ENCODE data around the gene APELA.
"Not testable (repeated sequence)": the region's sequence is repeated elsewhere in the genome, so short reads cannot be mapped to it uniquely, and the experiment has no call there.

APELA gene, protein sequence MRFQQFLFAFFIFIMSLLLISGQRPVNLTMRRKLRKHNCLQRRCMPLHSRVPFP

DNA sequence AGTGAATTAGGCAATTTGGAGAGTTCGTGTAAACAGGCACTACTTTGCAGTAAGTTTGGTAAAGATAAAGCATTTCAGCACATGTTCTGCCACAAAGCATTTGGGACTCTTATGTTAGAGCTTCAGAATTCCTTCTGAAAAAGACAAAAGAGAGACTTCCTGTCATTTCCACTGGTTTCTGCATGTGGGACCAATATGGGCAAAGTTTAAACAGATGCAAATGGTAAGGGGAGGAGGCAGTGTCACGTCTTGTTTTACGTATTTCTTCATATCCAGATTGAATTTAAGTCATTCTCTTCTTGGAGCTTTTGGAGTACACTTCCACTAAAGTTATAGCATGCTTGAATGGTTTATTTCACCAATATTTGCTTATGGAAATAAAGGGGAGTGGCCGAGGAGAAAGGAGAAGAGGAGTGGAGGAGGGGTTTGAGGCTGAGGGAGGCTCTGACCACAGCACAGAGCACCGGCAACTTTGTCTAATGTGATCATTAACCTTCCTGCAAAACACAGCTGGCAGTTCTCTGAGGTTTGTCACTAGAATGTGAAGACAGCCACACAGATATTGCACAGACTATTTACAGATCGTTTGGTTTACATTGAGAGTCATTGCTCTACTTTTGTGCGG lies at the start of gene APELA:
Gene APELA (plus strand): TSS at position 479 of the 625 bp plus-strand sequence. CDS start 154 bp downstream, outside the sequence.
- no peak for DNase-seq

DNA sequence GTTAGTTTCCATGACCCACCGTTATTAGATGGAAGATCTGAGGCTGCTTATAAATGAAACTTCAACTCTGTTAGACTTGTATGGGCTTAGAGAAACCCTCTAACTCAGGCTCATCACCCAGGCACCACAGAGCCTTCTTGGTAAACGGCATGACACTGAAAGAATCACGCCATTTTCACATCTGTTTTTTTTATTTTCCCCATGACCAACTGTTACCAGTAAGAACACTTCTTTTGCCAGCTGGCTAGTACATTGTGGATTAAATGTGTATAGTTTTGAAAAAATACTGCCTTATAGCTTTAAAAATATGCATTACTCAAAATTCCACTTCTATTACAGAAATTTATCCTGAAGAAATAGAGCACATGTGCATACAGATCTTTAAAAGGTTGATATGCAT lies 48.0 kb upstream of the APELA start:
- DNase-seq: no peak

DNA sequence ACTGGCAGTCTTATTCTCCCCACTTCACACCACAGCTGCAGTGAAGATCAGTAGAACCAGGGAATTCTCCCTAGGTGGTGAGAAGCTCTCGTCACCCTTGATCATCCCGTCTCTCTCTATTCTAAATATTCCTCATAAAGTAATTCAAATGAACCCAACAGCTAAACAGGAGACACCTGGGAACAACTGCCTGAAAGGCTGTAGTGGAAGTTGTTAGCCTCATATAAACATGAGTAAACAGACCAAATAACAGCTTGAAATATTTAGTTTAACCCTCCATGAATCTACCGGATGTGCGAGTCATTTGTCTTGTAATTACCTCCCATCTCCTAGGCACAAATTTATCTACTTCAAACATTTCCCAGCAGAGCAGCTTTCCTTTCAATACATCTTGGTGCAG lies 30.4 kb upstream of the APELA start:
- no peak for DNase-seq

DNA sequence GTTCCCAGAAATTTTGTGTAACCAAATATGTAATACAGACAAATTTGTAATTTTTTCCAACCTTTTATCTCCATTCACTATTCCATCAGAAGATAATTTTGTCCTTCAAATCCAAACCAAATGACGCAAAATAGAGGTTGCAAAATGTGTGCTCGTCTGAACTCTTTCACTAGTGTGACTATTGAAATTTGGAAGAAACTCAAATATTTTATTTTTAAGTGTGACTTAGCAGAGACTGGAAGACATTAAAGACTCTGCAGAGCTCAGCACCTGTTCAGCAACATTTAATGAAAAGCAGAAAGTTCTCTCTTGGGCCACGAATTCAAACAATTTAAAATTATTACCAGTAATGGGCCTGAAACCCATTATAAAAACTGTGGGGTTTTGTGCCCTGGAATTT lies 30.0 kb upstream of the APELA start:
- DNase-seq: no peak

DNA sequence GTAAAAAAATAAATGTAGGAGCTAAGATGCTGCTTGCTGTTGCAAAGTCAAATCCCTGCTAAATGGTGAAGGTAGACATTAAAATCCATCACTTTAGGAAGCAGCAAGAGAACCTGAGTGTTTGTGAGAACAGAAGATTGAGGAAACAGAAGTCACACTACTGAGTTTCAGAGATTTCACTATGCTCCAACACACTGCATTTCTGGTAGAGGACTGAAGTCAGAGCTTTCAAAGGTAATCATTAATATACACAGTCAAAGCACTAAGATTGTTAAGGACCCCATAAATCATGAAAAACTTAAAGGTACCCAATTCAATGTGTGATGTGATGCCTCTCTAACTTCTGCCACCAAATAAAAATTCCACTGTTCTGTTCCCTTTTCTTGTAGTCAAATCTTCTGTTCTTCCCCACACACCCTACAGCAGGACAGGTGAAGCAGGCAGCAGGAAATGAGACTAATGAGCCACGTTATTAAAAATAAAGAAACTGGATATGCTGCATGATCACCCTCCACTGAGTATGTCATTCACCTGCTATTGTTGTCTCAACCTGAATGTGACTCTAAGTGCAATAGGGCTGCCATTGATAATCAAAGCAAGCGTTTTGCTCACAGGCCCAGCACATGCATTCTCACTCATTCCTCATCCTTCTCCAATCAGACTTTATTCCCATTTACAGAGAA lies 28.9 kb upstream of the APELA start:
- DNase-seq: no peak

DNA sequence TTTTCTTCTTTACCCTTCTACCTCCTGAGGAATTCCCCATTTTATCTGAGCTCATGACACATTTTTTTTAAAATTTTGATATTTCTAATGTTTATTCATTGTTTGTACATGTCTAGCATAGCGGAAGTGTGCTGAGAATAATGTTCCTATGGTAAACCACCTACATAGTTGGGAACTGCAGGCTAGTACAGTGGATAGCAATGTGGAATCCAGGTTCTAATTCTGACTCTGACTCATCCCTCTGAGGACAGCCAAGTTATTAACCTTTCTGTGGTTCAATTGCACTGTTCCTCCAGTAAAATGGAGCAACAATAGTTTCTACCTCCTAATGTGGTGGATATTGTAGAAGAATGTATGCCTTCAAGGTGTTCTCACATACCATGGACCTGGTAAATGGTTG lies 20.6 kb upstream of the APELA start:
- DNase-seq: no peak

DNA sequence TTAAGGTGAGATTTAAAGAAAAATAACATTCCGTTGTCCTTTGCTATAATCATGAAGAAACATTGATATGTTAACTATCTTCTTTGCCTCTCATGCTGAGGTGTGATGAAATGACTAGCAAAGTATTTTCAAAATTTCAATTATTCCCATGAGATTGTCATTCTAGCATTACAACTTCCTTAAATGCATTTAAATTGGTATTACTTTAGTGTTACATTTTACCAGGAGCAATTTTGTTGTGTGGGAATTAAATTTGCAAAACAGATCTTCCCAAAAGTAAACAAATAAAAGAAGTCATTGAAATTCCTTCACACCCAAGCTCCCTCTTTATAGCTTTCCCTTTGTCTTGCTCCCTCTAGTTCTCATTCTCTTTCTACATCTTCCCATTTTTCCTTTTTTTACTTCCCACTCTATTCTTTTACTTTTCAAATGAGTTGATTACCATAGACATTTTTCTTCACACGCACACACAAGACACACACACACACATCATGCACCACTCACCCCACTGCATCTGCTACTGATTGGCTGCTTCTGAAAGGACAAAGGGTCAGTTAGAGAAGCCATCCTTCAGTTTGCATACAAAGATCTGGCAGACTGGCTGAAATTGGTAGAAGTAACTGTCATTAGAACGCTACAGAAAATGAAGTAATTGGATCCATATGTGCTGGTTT lies 10.0 kb upstream of the APELA start:
- DNase-seq: no peak

DNA sequence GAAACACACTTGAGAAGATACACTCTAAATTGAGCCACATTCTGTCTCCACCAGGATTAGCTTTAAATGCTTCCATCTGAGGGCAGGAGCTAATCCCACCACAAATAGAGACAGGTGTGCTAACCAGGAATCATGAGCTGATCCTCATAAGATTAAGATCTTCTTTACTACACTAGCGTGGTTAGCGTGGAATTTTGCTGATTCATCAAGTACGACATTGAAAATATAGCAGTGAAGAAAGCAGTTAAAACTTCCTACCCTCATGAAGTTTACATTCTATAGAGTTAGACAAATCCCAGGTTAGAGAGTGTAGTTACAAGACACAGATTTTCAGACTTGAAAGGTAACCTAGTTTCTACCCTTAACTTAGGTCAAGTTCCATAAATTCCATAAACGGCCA lies 5.3 kb upstream of the APELA start:
- no peak for DNase-seq

DNA sequence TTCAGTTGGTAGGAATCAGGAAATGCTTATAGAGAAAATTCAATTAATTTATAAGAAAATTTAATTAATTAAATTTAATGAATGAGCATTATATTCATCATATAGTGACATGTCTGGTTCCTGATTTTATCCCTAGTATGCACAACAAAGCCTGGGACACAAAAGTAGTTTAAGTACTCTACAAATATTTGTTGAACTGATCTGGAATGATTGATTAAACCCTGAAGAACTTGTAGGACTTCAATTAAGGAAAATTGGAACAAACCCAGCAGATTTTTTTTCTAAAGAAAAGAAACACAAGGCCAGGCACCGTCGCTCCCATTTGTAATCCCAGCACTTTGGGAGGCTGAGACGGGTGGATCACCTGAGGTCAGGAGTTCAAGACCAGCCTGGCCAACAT lies 4.5 kb upstream of the APELA start:
- no peak for DNase-seq

DNA sequence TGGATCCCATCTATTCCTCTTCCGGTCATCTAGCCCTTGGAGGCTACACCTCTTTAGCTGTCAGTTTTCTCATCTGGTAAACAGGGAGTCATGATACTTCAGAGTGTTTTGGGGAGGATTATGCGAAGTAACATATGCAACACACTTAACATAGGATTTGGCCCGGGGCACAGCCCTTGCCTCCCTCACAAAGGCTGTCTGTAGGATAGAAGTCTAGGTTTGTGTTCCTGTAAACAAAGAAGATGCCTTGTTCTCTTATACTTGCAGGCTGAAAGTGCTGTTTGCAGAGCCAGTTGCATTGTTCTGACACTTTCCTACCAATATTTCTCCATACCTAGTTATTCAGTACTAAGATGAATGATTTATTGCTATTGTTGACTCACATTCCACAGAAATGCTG lies 2.2 kb upstream of the APELA start:
- DNase-seq: no peak

DNA sequence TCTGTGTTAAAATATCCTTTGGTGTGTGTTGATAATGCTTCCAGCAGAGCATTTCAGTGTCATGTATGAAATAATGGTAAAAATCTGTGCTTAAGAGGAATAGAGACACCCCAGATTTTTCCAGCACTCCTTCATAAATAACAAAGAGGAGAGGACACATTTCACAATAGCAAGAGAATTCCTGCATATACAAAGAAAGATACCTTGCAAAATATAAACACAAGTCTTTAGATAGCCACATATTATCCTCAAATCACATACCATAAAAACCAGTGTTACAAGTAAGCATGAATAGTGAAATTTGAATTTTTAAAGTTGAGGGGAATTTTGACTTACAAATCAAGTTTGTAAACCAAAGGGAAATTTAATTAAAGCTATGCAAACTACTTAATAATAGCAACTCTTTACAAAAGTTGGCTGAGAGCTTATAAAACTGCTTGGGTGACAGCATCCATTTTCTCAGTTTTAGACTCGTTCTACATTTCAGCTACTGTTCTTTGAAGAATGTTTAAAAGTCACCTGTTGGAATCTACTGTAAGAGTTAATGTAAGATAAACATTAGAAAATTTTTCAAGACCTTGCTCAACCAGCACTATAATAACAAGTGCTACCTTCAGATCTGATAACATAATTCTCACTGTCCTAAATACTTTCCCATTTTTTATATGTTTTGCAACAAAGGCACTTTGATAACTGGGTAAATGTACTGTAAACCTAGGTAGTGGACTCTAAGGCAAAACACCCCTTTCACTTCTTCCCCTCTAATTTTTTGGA lies 3.7 kb downstream of the APELA start:
- no peak for DNase-seq

DNA sequence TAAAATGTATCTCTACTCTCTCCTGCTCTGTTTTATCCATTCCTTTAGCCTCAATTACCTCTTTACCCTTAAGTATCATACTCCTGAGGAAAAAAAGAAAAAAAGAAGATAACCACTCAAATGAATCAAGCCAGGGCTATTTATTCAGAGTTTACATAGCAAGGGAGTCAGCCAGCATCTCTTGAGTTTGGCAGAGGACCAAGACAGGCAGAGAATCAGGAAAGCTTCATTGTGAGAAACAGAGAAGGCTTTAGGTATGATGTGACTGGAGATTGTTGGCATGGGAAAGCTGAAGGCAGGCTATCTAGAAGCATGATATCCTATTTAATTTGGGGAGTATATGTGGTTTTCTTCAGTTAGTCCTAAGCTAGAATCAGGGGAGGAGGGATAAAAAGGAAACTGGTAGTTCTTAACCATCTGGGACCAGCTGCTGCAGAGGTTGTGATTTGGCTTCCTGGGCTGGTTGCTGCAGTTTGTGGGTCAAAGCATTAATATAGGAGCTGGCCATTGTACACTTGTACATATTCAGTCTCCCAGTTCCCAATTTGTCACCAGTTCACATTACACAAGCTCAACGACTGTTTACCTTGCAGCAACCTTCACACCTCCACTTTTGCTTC lies 11.2 kb downstream of the APELA start:
- DNase-seq: no peak

DNA sequence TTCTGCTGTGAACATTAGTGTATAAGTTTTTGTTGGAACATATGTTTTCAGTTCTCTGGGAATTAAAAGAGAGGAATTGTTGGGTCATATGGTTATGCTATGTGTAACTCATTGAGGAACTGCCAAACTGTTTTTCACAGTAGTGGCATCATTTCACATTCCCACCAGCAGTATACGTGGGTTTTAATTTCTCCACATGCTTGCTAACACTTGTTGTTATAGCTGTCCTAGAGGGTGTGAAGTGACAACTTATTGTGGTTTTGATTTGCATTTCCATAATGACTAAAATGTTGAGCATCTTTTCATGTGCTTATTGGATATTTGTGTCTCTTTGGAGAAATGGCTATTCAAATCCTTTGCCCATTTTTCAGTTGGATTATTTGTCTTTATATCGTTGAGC lies 13.7 kb downstream of the APELA start:
- DNase-seq: no peak

DNA sequence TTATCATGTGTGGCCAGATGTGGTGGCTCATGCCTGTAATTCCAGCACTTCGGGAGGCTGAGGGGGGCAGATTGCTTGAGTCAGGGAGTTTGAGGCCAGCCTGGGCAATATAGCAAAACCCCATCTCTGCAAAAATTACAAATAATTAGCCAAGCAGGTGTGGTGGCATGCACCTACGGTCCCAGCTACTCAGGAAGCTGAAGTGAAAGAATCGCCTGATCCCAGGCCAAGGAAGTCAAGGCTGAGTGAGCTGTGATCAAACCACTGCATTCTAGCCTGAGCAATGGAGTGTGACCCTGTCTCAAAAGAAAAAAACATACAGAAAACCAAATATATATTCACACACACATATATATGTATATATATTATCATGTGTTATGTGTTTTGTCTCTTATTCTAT lies 15.0 kb downstream of the APELA start:
- no peak for DNase-seq

DNA sequence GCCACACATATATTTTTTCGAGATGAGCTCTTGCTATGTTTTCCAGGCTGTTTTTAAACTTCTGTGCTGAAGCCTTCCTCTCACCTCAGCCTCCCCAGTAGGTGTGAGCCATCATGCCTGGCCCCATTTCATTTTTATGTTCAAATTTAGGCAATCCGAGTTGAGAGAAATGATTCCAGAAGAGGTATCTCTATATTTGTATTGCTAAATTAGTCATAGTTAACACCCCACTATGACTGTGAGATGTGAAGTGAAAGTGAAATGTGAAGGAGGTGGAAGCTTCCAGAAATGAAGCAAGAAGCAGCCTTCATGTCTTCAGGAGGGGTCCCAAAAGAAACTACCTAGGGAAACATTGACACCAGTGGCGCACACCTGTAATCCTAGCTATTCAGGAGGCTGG lies 17.7 kb downstream of the APELA start:
- no peak for DNase-seq

DNA sequence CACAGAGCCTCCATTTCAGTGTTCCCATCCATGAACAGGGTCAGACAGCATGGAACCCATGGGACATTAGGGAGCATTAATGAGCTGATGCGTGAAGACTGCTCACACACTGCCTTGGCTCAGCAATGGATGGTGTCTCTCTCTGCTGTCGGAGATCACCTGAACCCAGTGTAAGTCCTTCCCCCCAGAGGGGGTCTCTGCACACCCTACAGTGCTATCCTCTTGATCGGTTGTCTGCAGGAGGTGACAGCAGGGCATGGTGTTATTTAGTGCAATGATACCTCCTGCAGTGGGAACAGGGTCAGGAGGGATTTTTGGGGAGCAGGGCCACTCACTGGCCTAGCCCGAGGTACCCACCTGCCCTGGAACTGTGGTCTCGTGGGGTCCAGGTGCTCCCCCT lies 25.6 kb downstream of the APELA start:
- DNase-seq: no peak

DNA sequence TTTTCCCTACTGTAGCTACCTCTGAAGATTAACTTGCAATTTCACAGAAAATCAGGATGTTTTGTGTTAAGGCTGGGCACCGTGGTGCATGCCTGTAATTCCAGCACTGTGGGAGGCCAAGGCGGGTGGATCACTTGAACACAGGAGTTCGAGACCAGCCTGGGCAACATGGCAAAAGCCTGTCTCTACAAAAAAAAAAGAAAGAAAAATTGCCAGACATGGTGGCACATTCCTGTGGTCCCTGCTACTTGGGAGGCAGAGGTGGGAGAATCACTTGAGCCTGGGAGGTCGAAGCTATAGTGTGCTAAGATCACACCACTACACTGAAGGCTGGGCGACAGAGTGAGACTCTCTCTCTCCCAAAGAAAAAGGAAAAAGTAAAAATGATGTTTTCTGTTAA lies 27.4 kb downstream of the APELA start:
- no peak for DNase-seq

DNA sequence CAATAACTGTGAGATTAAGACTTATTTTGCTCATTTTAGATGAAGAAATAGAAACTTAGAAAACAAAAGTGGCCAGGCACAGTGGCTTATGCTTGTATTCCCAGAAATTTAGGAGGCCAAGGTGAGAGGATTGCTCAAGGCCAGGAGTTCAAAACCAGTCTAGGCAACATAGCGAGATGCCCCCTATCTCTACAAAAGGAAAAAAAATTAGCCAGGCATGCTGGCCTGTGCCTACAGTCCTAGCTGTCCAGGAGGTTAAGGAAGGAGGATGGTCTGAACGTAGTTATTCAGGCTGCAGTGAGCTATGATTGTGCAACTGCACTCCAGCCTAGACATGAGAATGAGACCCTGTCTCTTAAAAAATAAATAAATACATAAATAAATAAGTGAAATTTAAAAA lies 28.0 kb downstream of the APELA start:
- DNase-seq: no peak

DNA sequence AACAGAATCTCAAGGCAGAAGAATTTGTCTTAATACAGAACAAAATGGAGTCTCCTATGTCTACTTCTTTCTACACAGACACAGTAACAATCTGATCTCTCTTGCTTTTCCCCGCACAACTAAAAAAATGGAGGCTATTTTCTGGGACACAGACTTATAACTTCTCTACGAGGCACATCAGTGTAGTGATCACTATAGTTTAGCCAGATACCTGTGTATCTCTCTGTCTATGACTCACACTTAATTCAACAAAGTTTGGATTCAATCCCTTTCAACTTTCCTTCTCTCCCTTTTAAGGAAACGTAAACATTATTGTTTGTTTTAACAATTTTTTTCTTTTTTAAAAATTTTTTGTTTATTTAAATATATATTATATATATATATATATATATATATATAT lies 29.4 kb downstream of the APELA start:
- DNase-seq: no peak

DNA sequence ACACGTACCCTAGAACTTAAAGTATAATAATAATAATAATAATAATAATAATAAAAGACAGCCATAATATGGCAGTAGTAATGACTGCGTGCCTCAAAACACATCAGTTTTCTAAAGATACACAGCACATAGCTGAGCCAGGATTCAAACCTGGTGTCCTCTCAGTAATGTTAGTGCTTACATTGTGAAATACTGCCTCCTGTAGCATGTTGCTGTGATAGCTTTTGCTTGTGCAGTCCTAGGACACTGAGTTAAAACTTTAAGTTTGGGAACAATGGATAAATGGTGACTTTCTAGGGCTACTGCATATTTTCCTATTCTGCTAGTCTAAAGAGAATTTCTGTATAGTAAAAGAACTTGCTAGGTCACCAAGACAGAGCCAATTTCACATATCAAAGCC lies 36.5 kb downstream of the APELA start:
- DNase-seq: not testable (repeated sequence)

DNA sequence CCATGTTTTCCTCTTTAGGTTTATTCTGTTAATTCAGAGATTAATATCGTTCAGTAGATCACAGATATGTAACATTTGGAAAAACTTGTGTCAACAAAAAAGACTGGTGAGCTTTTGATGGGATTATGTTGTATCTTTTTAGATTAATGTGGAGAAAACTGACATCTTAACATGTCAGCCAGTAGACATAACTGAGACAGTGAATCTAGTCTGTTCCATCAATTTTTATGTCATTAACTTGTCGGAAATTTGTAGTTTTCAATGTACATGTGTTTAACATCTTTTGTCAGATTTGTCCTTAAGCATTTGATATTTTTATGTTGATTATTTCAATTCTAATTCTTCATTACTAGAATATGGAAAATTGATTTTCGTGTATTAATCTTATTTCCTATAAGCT lies 42.0 kb downstream of the APELA start:
- DNase-seq: no peak

DNA sequence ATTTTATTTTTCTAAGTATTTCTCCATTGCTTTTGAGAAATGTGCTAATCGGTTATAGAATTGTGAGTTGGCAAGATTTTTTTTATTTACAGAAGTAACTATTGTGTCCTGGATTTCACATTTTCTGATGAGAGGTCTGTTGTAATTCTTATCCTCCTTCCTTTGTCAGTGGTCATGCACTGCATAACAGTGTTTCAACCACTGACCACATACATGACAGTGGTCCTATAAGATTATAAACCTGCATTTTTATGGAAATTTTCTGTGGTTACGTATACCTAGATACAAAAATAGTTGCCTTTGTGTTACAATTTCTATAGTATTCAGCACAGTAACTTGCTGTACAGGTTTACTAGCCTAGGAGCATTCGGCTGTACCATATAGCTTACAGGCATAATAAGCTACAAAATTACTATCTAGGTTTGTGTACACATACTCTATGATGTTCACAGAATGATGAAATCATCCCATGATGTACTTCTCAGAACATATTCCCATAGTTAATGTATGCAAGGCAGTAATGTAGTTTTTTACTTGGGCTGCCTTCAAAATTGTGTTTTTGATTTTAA lies 47.8 kb downstream of the APELA start:
- no peak for DNase-seq

DNA sequence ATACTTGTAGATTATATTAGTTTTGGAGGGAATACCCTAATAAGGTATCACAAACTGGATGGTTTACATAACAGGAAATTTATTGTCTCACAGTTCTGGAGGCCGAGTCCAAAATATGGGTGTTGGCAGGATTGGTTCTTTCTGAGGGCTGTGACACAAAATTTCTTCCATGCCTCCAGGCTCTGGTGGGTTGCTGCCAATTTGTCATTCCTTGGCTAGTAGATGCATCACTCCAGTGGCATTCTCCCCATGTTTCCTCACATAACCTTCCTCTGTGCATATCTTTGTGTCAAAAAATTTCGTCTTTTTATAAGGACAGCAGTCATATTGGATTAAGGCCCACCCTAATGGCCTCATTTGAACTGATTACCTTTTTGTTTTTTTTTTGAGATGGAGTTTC lies 49.3 kb downstream of the APELA start:
- DNase-seq: no peak
